ENCODE measurements around the gene HTATIP2.
"Not testable (repeated sequence)": the region's sequence is repeated elsewhere in the genome, so short reads cannot be mapped to it uniquely, and the experiment has no call there.

HTATIP2 gene

DNA sequence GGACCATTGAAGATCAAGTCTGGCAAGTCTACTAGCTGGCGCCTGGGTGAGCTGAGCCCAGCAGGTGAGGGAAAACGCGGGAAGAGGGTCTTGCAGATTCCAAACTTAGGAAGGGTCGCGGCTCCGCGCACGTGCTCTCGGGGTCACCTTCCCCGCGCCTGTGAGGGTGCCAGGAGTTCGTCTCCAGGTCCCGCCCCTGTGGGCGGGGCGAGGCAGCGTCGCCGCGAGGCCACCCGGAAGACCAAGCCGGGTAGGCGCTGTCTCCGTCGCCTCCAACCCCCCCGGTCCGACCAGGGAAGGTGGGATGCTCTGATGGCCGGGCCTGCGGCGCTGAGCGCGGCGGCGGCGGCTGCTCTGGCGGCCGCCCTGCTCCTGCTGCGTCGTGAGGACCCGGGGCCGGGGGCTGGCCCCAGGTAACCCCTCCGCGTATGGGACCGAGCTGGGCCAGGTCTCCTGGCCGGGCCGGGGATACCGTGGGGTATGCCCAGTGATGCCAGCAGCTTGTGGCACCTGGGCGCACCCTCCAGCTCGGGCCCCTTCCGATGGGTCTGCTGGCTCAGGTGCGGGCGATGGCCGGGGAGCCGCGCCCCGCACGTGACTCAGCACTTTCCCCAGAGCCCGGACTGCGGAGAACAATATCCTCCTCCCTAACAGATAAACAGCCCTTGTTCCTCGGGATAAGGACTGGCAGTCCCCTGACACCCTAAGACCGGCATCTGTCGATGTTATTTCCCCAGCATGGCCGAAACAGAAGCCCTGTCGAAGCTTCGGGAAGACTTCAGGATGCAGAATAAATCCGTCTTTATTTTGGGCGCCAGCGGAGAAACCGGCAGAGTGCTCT is at the start of gene HTATIP2:
Gene HTATIP2, plus strand, starts transcription at position 215 of the 841 bp plus-strand sequence. Its CDS starts 524 bp downstream, at position 739.
- DNase-seq, result peak; percentile 88

DNA sequence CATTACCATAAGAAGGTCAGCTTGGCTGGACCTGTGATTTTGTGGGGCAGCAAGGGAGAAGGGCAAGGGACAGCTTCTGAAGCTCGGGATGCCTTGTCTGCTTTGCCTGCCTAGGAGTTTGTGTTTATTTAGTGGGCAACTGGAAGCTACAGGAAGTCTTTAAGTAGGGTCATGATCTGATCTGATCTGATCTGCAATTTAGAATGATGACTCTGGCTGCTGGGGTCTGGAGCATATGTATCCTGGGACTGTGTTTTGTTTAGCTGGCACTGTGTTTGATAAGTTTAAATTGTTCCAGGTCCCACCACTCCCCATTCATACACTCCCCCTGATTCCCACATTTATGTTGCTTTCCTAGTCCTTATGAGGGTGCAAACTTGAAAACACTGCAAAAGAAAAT is 47.7 kb upstream of the HTATIP2 start:
- DNase-seq, result no peak

DNA sequence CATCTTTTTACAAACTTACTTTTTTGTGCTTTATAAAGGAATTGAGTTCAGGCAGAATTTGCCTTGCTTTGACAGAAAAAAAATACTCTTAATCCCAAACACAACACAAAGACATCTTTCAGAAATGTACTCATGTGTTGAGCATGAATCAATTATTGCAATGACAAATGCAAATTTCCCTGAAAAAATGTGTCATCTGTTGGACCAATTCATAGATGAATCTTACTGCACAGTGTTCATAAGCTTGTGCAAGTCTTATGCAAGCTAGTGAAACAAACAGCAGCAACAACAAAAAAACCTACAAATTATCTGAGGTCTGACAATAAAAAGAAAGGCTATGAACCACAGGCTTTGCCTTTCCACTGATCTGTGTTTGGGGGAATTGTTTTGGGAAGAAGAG is 42.3 kb upstream of the HTATIP2 start:
- no peak for DNase-seq

DNA sequence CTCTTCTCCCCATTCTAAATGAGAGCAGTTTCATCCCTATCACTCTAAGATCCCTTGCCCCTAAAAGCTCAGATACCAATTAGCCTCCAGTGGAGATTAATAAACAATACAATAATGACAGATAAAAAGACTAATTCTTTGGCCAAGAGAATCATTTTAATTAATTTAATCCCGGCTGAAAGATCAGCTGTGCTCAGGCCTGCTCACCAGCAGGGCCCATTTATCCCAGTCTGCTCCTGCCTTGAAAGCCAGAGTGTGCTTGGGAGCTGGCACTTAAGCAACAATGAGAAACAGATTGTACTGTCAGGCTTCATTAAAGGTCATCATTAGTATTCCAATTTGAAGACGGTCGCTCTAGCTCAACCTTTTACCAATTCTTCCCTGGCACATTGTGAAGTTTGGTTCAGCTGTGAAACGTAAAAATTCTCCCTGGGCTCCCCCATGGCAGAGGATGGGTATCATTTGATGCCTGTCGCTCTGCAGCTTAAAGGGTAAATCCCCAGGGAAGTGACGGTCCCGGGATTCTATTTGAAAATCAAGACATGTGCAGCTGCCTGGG is 36.1 kb upstream of the HTATIP2 start:
- no peak for DNase-seq

DNA sequence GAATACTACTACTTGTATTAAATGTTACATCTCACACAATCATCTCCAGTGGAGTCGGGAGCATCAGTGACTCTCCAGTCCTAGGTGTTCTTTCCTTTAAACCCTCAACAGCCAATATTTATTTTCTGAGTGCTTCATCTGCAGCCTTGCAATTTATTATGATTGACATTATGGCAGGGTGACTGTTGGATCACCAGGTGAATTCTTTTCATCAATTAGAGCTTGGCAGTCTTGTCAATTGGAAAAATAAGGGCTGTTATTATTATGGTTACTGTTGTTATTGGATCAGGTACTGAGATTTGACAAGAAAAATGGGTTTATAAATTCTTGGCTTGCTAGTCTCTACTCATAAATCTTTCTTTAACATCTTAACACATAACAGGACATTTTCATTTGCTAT is 27.5 kb upstream of the HTATIP2 start:
- no peak for DNase-seq

DNA sequence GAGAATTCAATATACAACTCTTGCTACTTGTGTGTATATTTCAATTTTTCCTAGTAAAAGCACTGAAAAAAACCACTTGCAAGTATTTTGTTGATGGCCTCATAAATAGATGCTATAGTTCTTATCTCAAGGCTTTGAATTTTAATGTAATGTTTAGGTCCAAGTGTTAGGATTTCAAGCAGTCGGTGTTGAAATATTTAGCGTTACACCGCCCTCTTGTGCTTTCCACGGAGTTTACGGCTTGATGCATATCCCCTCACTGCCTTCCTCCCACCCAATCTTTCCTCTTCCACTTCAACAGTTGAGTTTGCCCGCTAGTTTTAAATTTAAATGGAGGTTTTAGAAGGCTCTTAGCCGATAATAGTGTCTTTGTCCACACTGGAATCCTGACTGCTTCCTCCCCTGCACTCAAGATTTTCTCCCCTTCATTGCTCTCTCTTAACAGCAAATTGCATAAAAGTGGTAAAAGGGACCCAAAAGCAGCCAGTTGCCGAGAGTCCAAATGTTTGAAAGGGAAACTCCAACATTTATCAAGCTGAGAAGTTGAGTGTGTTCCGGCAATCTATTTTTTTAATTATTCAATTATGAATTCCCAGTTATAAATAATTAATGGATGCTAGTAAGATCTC is 25.9 kb upstream of the HTATIP2 start:
- DNase-seq, result no peak

DNA sequence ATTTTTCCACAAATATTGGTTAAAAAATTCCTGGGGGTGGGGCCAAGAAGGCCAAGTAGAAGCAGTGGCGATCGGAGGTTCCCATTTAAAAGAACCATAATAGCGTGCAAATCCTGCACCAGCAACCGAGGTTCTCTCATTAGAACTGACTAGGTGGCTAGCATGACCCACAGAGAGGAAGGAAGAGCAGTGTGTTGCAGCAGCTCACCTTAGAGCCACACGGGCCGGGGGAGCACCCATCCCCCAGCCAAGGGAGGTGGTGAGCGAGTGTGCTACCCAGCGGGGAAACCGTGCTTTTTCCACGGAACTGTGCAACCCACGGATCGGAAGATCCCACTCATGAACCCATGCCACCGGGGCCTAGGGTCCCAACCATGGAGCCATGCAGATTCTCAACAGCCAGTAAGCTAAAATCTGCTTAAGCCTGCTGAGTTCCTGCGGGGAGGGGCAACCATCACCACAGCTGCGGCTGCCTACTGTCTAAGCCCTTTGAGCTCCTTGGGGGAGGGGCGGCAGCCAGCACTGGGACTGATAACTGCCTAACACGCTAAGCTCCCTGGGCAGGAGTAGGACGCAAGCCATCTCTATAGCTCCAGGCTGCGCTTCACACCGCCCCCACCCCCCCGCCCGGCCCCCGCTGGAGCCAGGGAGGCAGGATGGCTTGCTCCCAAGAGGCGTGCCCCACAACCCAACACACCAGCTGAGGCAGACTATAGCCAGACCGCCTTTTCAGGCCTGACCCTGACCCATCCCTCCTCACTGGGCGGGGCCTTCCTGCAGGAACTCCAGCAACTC is 21.0 kb upstream of the HTATIP2 start:
- peak; percentile 7 for DNase-seq

DNA sequence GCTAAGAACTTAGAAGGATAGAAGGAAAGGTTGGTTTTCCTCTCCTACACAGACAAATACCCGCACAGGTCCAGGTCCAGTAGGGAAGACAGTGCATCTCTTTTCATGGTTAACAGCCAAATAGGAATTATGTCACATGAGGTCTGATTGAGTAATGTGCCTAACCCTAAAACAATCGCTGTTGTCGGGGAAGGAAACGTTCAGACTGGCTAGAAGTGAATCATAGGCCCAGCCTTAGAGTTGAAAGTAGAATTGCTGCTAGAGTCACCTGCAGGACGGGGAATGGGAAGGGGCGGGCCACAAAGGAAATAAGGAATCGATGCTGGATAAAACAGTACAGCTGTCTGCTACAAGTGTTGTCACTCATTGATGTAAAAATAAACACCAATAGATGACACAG is 12.4 kb upstream of the HTATIP2 start:
- DNase-seq, result no peak

DNA sequence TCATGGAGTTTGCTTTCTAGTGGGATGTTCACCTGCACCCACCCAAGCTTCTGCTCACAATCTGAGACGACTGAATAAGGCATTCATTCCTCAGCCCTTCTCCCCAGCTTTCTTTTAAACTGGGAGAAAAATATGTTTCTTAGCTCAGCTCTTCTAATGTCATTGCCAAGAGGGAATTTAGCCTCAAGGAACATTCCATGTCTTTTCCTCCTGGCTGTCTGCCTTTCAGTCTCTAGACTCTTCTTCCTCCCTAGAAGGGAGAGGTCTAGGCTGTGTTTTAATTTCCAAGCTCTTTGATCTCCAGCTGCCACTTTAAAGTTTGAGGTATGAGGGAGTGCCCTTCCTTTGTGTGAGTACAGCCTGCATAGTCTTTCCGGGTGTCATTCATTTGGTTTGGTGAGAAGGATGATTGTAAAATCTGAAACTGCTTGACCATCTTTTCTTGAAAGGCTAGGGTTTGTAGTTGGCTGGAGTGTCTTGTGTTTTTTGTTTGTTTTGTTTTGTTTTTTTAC is 11.7 kb upstream of the HTATIP2 start:
- DNase-seq, result no peak

DNA sequence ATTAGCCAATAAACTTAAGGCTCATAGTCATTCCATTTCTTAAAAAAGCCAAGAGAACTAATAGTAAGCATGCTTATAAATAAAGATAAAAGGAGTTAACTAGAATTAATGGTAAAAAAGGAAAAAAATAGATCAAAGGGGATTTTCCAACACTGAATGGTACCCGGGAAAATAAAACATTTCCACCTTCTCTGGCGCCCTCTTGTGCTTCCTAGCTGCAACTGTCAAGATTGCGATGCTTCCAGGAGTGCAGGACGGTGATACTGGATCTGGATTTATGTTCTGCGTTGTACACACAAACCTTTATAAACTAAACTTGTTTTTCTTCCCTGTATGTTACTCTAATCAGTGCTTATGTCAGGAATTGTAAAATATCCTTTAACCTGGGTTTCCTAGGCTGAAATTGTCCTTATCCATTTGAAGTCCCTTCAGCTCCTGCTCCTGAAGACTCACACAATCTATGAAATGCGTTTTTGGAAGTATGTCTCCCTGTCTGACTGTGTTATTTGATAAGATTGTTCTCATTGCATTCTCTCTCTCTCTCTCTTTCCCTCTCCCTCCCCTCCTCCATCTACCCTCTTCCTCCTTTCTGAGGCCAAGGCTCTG is 9.6 kb upstream of the HTATIP2 start:
- peak; percentile 37 for DNase-seq

DNA sequence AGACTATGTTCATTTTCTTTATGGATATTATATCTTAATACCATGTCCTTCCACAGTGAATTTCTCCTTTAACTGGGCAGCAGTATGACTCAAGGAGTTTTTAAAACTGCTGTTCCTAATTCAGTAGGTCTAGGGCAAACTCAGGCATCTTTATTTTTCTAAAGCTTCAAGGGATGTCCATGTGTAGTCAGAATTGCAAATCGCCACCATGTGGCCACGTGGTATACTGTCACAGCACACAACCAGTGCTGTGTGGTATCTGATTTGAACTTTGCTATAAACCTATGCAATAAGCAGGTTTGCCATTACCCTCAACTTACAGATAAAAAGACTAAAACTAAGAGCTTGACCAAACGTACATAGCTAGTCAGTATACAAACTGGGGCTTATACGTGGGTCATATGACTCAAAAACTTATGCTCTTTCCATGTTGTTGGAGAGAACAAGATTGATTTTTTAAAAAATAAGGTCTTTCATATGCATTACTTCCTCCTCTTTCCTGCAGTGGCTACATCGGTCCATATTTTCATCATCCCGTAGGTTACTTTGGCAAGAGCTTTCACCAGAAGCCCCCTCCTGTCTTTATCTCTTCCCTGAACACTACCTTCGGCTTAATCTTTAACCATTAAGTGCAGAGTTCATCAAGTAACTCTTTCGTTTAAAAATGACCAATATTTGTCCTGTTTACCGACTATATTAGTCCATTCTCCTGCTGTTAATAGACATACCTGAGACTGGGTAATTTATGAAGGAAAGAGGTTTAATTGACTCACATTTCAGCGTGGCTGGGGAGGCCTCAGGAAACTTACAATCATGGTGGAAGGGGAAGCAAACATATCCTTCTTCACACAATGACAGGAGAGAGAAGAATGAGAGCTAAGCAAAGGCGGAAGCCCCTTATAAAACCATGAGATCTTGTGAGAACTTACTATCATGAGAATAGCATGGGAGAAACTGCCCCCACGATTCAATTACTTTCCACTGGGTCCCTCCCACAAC is 8.0 kb upstream of the HTATIP2 start:
- DNase-seq, result peak; percentile 58

DNA sequence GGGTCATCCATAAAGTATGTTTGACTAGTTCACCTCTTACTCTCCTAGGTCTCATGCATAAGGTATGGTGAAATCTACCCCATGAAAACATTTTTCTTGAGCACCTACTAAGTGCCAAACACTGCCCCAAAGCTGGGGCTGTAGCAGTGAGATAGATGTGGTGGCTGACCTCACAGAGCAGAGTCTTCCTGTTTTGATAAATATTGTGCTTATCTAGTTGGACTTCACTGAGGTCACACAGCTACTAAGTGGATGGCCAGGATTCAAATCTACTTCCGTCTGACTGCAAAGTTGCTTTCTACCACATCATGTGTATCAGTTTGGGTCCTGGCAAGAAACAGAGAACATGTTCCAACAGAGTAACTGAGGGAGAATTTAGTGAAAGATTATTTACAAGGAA is 6.4 kb upstream of the HTATIP2 start:
- DNase-seq, result no peak

DNA sequence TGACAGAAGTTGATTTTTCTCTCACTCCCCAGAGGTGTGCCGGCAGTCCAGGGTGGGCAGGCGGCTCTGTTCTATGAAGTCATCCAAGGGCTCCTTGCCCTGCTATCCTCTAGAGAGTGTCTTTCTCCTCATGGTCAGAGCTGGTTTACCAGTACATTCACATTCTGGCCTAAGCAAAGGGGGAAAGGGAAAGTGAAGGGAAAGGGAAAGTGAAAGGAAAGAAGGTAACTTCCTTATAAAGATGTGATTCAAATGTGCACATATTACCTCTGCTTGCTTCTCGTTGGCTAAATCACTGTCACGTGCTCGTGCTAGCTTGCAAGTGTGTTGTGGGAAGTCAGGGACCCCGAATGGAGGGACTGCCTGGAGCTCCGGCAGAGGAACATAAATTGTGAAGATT is 2.9 kb upstream of the HTATIP2 start:
- peak; percentile 56 for DNase-seq

DNA sequence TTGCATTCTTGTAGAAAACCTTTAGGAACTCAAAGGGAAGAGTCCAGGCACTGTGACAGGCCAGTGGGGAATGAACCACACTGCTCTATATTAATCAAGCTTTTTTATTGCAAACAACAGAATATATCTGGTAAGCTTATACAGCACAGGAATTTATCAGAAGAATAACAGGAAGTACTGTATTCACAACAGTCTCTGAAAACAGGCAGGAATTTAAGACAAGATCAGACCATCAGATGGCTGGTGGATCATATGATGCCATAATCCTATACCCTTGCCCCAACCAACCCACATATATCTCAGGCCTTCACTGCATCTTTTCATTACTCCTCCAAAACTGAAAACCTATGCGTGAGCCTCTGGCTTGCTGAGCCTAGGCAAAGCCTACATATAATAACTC is 1.0 kb upstream of the HTATIP2 start:
- no peak for DNase-seq

DNA sequence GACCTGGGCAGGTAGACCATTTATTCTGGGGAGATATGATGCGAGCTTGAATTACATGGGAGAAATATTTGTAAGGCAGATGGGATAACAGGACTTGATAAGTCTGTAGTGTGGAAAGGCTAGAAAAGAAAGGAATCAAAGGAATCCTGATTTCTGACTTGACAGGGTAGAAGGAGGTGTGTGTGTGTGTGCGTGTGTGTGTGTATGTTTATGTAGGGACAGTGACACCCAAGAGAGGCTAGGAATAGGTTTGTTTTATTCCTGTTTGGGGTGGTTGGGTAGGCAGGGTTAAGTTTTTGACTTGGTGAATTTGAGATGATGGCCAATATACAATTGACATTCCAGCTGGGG is 390 bp upstream of the HTATIP2 start:
- no peak for DNase-seq

DNA sequence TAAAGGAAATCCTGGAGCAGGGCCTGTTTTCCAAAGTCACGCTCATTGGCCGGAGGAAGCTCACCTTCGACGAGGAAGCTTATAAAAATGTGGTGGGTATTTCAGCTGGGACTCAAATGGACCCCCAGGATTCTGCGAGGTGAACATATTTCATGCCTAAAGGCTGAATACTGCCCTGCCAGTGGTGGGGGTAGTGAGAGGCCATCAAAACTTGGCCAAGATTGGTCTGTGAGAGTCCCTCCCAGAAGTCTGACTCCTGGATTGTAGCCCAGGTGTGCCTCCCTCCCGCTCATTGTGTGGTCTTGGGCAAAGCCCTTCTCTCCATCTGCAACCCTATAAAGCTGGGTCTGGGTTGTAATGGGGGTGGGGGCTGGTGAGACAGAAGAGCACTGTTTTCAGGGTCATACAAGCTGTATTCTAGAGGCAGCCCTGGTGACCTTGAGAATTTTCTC is 853 bp downstream of the HTATIP2 start:
- no peak for DNase-seq

DNA sequence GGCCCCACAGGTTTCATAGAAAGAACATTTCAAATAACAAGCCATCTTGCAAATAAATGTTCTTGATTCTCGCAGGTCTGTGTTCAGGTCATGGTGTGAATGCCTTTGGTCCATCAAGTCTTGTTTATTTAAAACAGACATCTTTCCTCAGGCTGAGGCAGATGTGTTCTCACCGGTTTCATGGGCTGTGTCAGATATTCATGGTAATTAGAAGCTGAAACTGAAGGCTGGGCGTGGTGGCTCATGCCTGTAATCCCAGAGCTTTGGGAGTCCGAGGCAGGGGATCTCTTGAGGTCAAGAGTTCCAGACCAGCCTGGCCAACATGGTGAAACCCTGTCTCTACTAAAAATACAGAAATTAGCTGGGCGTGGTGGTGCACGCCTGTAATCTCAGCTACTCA is 2.0 kb downstream of the HTATIP2 start:
- DNase-seq, result not testable (repeated sequence)

DNA sequence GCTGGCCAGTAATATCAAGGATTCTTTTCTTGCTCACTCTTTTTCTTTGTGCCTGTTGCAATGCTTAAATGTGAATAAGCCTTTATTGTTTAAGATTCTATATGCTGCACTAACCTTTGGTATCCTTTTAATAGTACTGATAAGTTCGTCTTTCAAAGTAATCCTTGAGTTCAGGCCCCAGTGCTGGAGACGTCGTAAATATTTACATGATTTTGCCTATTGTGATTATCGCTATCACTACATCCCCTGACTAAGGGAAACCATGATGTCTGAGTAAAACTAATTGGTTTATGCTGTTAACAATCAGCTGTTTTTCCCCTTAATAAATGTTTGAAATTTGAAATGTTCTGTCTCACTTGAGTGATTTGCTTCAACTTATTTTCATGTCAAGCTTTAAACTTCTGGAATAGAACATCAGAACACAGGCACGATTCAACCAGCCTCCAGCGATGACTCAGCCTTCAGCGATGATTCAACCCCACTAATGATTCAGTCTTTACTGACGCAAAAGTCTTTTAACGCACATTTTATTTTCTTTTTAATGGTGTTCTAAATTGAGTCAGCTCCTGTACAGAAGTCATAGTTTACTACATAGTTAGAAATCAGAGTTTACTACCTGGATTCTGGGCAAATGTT is 3.9 kb downstream of the HTATIP2 start:
- DNase-seq, result peak; percentile 74

DNA sequence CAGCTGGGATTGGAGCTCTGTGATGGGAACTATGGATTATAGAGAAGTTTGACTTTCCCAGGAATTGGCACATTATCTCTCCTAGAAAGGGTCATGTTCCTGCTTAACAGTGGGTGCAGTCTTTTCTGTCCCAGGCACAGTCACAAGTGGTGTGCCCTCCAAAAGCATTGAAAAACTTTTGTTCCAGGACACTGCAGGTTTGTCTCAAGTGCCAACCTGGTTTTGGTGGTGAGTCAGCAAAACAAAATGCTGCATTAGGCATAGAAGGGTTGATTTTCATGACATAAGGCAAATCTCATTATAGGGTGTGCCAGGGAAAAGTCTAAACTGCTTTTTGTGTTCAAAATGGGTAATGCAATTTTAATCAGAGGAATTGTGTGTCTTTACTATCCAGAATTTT is 4.9 kb downstream of the HTATIP2 start:
- DNase-seq, result no peak

DNA sequence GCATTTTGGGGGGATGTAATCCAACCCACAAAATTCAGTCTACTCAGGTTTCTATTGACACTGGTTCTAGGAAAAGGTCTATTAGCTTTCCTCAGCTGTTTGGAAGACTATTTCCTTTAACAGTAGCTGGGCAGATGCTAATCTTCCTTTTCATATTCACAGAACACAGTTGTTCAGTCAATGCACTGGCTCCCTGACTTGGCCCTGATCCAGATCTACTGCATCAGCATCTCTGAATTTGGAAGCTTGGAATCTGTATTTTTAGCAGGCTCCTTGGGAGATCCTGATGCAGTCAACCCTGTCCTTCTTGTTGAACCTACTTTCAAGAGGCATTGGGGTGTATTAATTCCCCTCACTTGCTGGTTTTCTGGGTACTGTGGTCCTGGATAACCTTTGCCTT is 6.3 kb downstream of the HTATIP2 start:
- no peak for DNase-seq

DNA sequence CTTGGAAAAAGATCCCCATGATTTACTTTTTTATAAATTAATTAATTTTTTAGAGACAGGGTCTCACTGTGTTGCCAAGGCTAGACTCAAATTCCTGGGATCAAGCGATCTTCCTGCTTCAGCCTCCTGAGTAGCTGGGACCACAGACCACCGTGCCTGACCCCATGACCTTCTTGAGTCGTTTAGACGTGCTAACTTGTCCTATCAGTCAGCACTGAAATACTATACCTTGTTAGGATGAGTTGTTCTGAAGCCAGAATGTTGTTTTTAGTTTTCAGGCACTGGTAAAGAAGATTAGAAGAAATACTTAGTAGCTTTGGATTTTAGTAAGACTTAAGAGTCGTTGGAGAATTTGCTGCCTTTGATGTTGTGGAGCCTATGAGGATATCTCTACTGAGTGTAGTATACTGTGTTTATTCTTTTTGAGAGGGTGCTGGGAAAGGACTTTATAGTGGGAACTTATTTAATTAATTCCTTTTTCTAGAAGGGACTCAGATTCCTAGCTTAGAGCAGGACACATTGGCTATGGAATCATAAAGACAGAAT is 8.6 kb downstream of the HTATIP2 start:
- no peak for DNase-seq
